ENCODE results near the gene CCNL2. TPM values are rescaled to one million over a fixed set of nuclear protein-coding genes. Genes with fewer than 3 reads are reported as not detected.
A peak's percentile ranks its signal among the peaks of the same experiment; 100 is the strongest.

The CCNL2 gene
- total RNA-seq, 2 experiments from 2014 or later: 274 to 281 TPM

GRCh38 chr1:1402072-1402900 lies 3.2 kb upstream of the CCNL2 start:
- peak; percentile 34 for TF ChIP-seq CTCF (IDR thresholded peaks at IDR 0.05)
- Mint-ChIP-seq H3K9me3 (no peaks in the 10 kb centered on the region), H3K27me3 (no peaks in the 10 kb centered on the region), H3K36me3 (ENCODE audit: low read depth) (peaks cover 79% of the 10 kb centered on the region), H3K27ac (peak overlapping the region; percentile 86), H3K4me1 (ENCODE audit: low read depth) (peaks cover 52% of the 10 kb centered on the region), H3K4me3 (peak overlapping the region; percentile 84)
- ChIA-PET CTCF (no interaction called here), POLR2A (interaction anchor here (0.6 to 2.1 kb wide), 2 partner anchors 27 to 802 kb away, joined by 3 to 9 read pairs; partner anchors contain the start of gene AURKAIP1)
- intact Hi-C loops (cut with DNase I, micrococcal nuclease): no loop called here
- ATAC-seq (ENCODE audit: poor library complexity) (no peak), DNase-seq (peak in 5 of 14 experiments; percentile 19 to 68 (median 31))
- no peak overlapping the region for H3K27ac ChIP-seq (ENCODE audit: low read depth in 1 of 2, low read length in 2 of 2)
- peaks cover 64% of the 10 kb centered on the region for H3K4me1 ChIP-seq (ENCODE audit: insufficient read depth, low read length)
- H3K27me3 ChIP-seq (ENCODE audit: control insufficient read depth in 1 of 2, insufficient read depth in 2 of 2, low read length in 2 of 2): no peaks in the 10 kb centered on the region
- H3K4me3 ChIP-seq (ENCODE audit: low read length): no peak overlapping the region
- H3K36me3 ChIP-seq (ENCODE audit: insufficient read depth, low read length): peaks cover 64% of the 10 kb centered on the region
- H3K9me3 ChIP-seq (ENCODE audit: control insufficient read depth in 1 of 2, insufficient read depth in 1 of 2, low read length in 2 of 2): no peaks in the 10 kb centered on the region

- Mint-ChIP-seq H3K27me3 (no peaks in the 10 kb centered on the region), H3K4me1 (ENCODE audit: low read depth) (peaks cover 47% of the 10 kb centered on the region), H3K36me3 (ENCODE audit: low read depth) (peaks cover 78% of the 10 kb centered on the region), H3K9me3 (no peaks in the 10 kb centered on the region), H3K27ac (peak overlapping the region; percentile 86), H3K4me3 (peak overlapping the region; percentile 84)
- intact Hi-C loops (cut with DNase I, micrococcal nuclease): no loop called here
- no peaks in the 10 kb centered on the region for H3K9me3 ChIP-seq (ENCODE audit: control insufficient read depth in 1 of 2, insufficient read depth in 1 of 2, low read length in 2 of 2)
- H3K4me1 ChIP-seq (ENCODE audit: insufficient read depth, low read length): peaks cover 65% of the 10 kb centered on the region
- CTCF ChIA-PET: no interaction called here
- ATAC-seq (ENCODE audit: poor library complexity): no peak
- no peak for DNase-seq
- H3K36me3 ChIP-seq (ENCODE audit: insufficient read depth, low read length): peaks cover 70% of the 10 kb centered on the region
- POLR2A ChIA-PET: interaction anchor here (2.1 to 4.2 kb wide), 2 partner anchors 26 kb away, joined by 9 to 80 read pairs; partner anchors contain the start of gene AURKAIP1
- H3K4me3 ChIP-seq (ENCODE audit: low read length): no peak overlapping the region
- no peak for TF ChIP-seq CTCF (IDR thresholded peaks at IDR 0.05)
- no peak overlapping the region for H3K27ac ChIP-seq (ENCODE audit: low read depth in 1 of 2, low read length in 2 of 2)
- no peaks in the 10 kb centered on the region for H3K27me3 ChIP-seq (ENCODE audit: control insufficient read depth in 1 of 2, insufficient read depth in 2 of 2, low read length in 2 of 2)
These were observed 2.4 kb upstream of the CCNL2 start for GRCh38 chr1:1401457-1402010.

DNA sequence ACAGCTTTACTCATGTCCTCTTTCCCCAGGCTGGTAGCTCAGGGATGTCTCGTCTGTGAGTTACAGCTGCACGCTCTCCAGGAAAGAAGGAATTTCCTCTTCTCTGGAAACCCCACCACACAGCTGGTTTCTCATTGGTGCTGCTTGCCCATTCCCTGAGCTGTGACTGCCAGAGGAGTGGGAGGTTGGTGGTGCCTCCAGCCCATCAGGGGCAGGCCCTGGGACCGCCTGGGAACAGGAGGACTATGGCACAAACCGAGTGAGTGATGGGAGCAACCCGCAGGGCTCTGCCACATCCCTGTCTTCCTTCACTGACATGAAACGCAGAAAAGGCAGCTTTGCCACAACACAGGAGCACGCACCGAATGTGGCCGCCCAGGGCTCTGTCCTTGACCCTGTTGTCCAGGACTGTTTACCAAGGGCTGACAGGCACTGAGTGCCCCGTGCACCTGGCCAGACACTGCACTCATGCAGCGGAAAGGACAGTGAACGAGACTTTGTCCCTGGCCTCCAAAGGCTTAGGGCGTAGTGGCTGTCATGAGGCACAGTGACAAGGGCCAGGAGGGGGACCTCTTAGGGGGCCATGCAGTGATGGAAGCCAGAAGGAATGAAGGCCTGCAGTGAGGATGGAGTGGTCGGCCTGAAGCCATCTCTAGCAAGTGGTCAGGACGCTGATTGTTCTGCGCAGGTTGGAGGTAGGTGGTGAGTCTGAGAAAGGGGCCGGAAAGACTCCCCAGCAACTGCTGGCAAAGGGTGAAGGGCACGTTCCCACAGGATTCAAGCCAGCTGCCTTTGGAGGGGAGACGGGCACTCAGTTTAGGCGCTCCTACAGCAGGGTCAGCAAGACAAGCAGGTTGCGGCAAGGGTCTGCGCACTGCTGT lies 1.7 kb upstream of the CCNL2 start:
- H3K27me3 ChIP-seq (ENCODE audit: control insufficient read depth in 1 of 2, insufficient read depth in 2 of 2, low read length in 2 of 2): no peaks in the 10 kb centered on the region
- Mint-ChIP-seq H3K4me3 (peak overlapping the region; percentile 92), H3K36me3 (ENCODE audit: low read depth) (peaks cover 73% of the 10 kb centered on the region), H3K9me3 (no peaks in the 10 kb centered on the region), H3K27ac (peak overlapping the region; percentile 86), H3K4me1 (ENCODE audit: low read depth) (peaks cover 42% of the 10 kb centered on the region), H3K27me3 (no peaks in the 10 kb centered on the region)
- H3K27ac ChIP-seq (ENCODE audit: low read depth in 1 of 2, low read length in 2 of 2): peak overlapping the region; percentile 81 to 89
- ATAC-seq (ENCODE audit: poor library complexity): no peak
- H3K36me3 ChIP-seq (ENCODE audit: insufficient read depth, low read length): peaks cover 69% of the 10 kb centered on the region
- intact Hi-C loops (cut with DNase I, micrococcal nuclease): no loop called here
- no peak for TF ChIP-seq CTCF (IDR thresholded peaks at IDR 0.05)
- H3K4me1 ChIP-seq (ENCODE audit: insufficient read depth, low read length): peaks cover 58% of the 10 kb centered on the region
- ChIA-PET POLR2A (interaction anchor here (1.8 to 4.2 kb wide), 6 partner anchors 7 to 379 kb away, joined by 4 to 80 read pairs (median 22); partner anchors contain the start of genes AURKAIP1 and MRPL20), CTCF (interaction anchor here (1.9 kb wide), 1 partner anchor 26 kb away, joined by 11 read pairs; the partner anchor contains the start of gene AURKAIP1)
- H3K9me3 ChIP-seq (ENCODE audit: control insufficient read depth in 1 of 2, insufficient read depth in 1 of 2, low read length in 2 of 2): no peaks in the 10 kb centered on the region
- peak overlapping the region; percentile 99 for H3K4me3 ChIP-seq (ENCODE audit: low read length)
- DNase-seq: no peak

Measured in CD4-positive, alpha-beta T cell (primary cell).